ENCODE results near the gene ZSWIM4. TPM values are rescaled to one million over a fixed set of nuclear protein-coding genes. Genes with fewer than 3 reads are reported as not detected.

The ZSWIM4 gene
- total and polyA plus RNA-seq, 2 of the 4 experiments (the other 2 are of a cell fraction), result 2.2 to 6.2 TPM

- Histone ChIP-seq H3K27me3 (ENCODE audit: control insufficient read depth, insufficient read depth, low read length) (no peaks in the 10 kb centered on the region), H4K5ac (ENCODE audit: low read depth, low read length) (no peak overlapping the region), H3K9me3 (ENCODE audit: control insufficient read depth, insufficient read depth, low read length) (no peaks in the 10 kb centered on the region), H3K23ac (ENCODE audit: low read depth, low read length) (no peak overlapping the region), H3K9ac (ENCODE audit: low read depth, low read length) (no peak overlapping the region), H2BK120ac (ENCODE audit: low read depth, low read length) (no peak overlapping the region), H2BK20ac (ENCODE audit: low read depth, low read length) (no peak overlapping the region), H4K91ac (ENCODE audit: insufficient read depth, low read depth, low read length) (no peak overlapping the region), H4K8ac (ENCODE audit: low read depth in 2 of 2, low read length in 2 of 2) (no peak overlapping the region), H2BK15ac (ENCODE audit: low read depth, low read length) (no peak overlapping the region), H3K4me2 (ENCODE audit: low read depth, low read length) (no peak overlapping the region), H2AK9ac (replicated peaks; ENCODE audit: low read depth, low read length, poor library complexity) (no peak overlapping the region), H3K56ac (ENCODE audit: extremely low read depth, insufficient read depth, low read length) (no peak overlapping the region), H3K4me1 (ENCODE audit: control insufficient read depth, insufficient read depth, low read length) (no peaks in the 10 kb centered on the region), H3K9me1 (ENCODE audit: insufficient read depth, low read length) (0 out of 2 replicates have a peak, but pooled peaks cover 5% of the 10 kb centered on the region), H3K18ac (ENCODE audit: low read depth, low read length) (no peak overlapping the region), H2BK5ac (ENCODE audit: low read depth, low read length, poor library complexity, severe bottlenecking) (no peak overlapping the region), H3K36me3 (ENCODE audit: control insufficient read depth, insufficient read depth, low read length) (peaks cover 49% of the 10 kb centered on the region), H4K20me1 (ENCODE audit: insufficient read depth, low read length) (no peaks in the 10 kb centered on the region; the same call in 1 of the 2 replicates), H2AFZ (replicated peaks; ENCODE audit: low read length, poor library complexity) (no peak overlapping the region), H3K79me1 (ENCODE audit: low read depth in 1 of 2, low read length in 2 of 2) (peaks cover 28 to 50% of the 10 kb centered on the region in 2 experiments), H2AK5ac (ENCODE audit: low read depth, low read length) (no peak overlapping the region), H3K4me3 (ENCODE audit: insufficient read depth, low read depth, low read length) (no peak overlapping the region), H3K14ac (replicated peaks; ENCODE audit: low read depth, low read length) (no peak overlapping the region), H3K27ac (ENCODE audit: insufficient read depth, low read length) (no peak overlapping the region), H3K4ac (ENCODE audit: low read depth, low read length) (no peak overlapping the region)
- intact Hi-C loops (cut with micrococcal nuclease), result no loop called here
- BruUV-seq (replicated peaks), result no TSS peak
- TF ChIP-seq, protein P1, sequence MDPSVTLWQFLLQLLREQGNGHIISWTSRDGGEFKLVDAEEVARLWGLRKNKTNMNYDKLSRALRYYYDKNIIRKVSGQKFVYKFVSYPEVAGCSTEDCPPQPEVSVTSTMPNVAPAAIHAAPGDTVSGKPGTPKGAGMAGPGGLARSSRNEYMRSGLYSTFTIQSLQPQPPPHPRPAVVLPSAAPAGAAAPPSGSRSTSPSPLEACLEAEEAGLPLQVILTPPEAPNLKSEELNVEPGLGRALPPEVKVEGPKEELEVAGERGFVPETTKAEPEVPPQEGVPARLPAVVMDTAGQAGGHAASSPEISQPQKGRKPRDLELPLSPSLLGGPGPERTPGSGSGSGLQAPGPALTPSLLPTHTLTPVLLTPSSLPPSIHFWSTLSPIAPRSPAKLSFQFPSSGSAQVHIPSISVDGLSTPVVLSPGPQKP (IDR thresholded peaks at IDR 0.05; ENCODE audit: borderline replicate concordance, low read depth, low read length), result no peak
- WGBS, 2 experiments (ENCODE audit: extremely low coverage in 2 of 2, insufficient read length in 1 of 2), result 100% methylated on average over 2 to 3 of the region's 3 CpGs
- CTCF ChIA-PET, result interaction anchor here (0.5 kb wide), 1 partner anchor 26 kb away, joined by 7 read pairs; no protein-coding TSS in a partner anchor
- POLR2A ChIA-PET (ENCODE audit: unreplicated experiment), result interaction anchor here (0.6 kb wide), 1 partner anchor 59 kb away, joined by 3 read pairs; no protein-coding TSS in a partner anchor
- dilution Hi-C loops (cut with HindIII; ENCODE audit: low sequenced_read_pairs, unreplicated experiment), result no loop called here
- ATAC-seq (ENCODE audit: low read depth), result no peak
- no peak for DNase-seq
- in situ Hi-C loops (cut with MboI; ENCODE audit: low sequenced_read_pairs), result no loop called here
Observed at GRCh38 chr19:13806728-13807127, 11.5 kb downstream of the ZSWIM4 start.
